Neural cell (in vitro differentiated cells): ENCODE results near the gene NR2F1-AS1. TPM values are rescaled to one million over a fixed set of nuclear protein-coding genes. Genes with fewer than 3 reads are reported as not detected.

Experiments
- H2AFZ ChIP-seq: fragments of 200-600, 300-800 bp; sonication (generic), shearing (Covaris generic); 2 replicates; pipeline ENCODE4 v1.6.0; 2014; ENCODE audit warnings: low read depth, mild to moderate bottlenecking, antibody characterized with exemption, low read length, moderate library complexity
- H3F3A ChIP-seq: fragments of 200-600 bp; shearing (Covaris generic); 2 replicates; pipeline ENCODE4 v1.6.1; 2016; ENCODE audit warnings: mild to moderate bottlenecking, moderate library complexity, mixed read lengths, antibody characterized with exemption, low read length; ENCODE audit not compliant: insufficient read depth, poor library complexity, severe bottlenecking
- H3K27ac ChIP-seq: fragments of 200-600, 300-800 bp; sonication (generic), shearing (Covaris generic); 2 replicates; pipeline ENCODE4 v1.5.1; 2014; ENCODE audit warnings: mild to moderate bottlenecking, low read length, moderate library complexity
- H3K27me3 ChIP-seq: fragments of 300-800, 200-600 bp; sonication (generic), shearing (Covaris generic); 2 replicates; pipeline ENCODE4 v1.6.0; 2014; ENCODE audit warnings: mild to moderate bottlenecking, low read depth, low read length, moderate library complexity; ENCODE audit not compliant: insufficient read depth
- H3K36me3 ChIP-seq: fragments of 300-800, 200-600 bp; sonication (generic), shearing (Covaris generic); 2 replicates; pipeline ENCODE4 v1.5.1; 2014; ENCODE audit warnings: mild to moderate bottlenecking, antibody characterized with exemption, low read length, moderate library complexity; ENCODE audit not compliant: insufficient read depth
- H3K4me2 ChIP-seq: fragments of 300-800, 200-600 bp; sonication (generic), shearing (Covaris generic); 2 replicates; pipeline ENCODE4 v1.6.0; 2014; ENCODE audit warnings: mild to moderate bottlenecking, low read length
- H3K4me3 ChIP-seq: fragments of 300-800, 200-600 bp; sonication (generic), shearing (Covaris generic); 2 replicates; pipeline ENCODE4 v1.5.1; 2014; ENCODE audit warnings: mild to moderate bottlenecking, low read length, moderate library complexity
- H3K79me2 ChIP-seq: fragments of 200-600 bp; shearing (Covaris generic); replicated peaks from 2 replicates; pipeline ENCODE4 v1.6.0; 2014; ENCODE audit warnings: mild to moderate bottlenecking, low read length, moderate library complexity; ENCODE audit not compliant: insufficient read depth
- H3K9ac ChIP-seq: fragments of 300-800, 200-600 bp; sonication (generic), shearing (Covaris generic); 2 replicates; pipeline ENCODE4 v1.6.1; 2016; ENCODE audit warnings: mild to moderate bottlenecking, low read length, mixed read lengths
- H3K9me2 ChIP-seq: fragments of 200-600 bp; shearing (Covaris generic); 2 replicates; pipeline ENCODE4 v1.6.1; 2016; ENCODE audit warnings: mild to moderate bottlenecking, low read length, mixed read lengths; ENCODE audit not compliant: insufficient read depth
- H3K9me3 ChIP-seq: fragments of 200-600, 300-800 bp; sonication (generic), shearing (Covaris generic); 2 replicates; pipeline ENCODE4 v1.6.1; 2016; ENCODE audit warnings: mild to moderate bottlenecking, mixed run types, low read length, moderate library complexity, mixed read lengths
- H4K20me1 ChIP-seq: fragments of 200-600 bp; shearing (Covaris generic); 2 replicates; pipeline ENCODE4 v1.6.1; 2016; ENCODE audit warnings: mild to moderate bottlenecking, mixed run types; ENCODE audit not compliant: insufficient read depth
- CTCF ChIP-seq: fragments of 450-650 bp; IDR thresholded peaks from 2 replicates; pipeline ENCODE4 v1.5.1; 2014; ENCODE audit warnings: antibody characterized with exemption, mild to moderate bottlenecking, moderate library complexity; ENCODE audit not compliant: poor library complexity, severe bottlenecking
- EP300 ChIP-seq: fragments of 450-650 bp; conservative IDR thresholded peaks from 2 replicates; pipeline ENCODE4 v1.6.1; 2014; ENCODE audit warnings: antibody characterized with exemption, mild to moderate bottlenecking, moderate library complexity; ENCODE audit not compliant: poor library complexity, severe bottlenecking
- EZH2 ChIP-seq: fragments of 200-600, 300-800 bp; shearing (Covaris generic), sonication (generic); IDR thresholded peaks from 2 replicates; pipeline ENCODE4 v1.6.1; 2014; ENCODE audit warnings: antibody characterized with exemption, low read length, borderline replicate concordance, mild to moderate bottlenecking; ENCODE audit not compliant: insufficient read depth, poor library complexity, severe bottlenecking
- MXI1 ChIP-seq: fragments of 450-650 bp; conservative IDR thresholded peaks from 2 replicates; pipeline ENCODE4 v1.6.1; 2014; ENCODE audit warnings: antibody characterized with exemption, mild to moderate bottlenecking; ENCODE audit not compliant: poor library complexity, severe bottlenecking
- POLR2AphosphoS5 ChIP-seq: IDR thresholded peaks from 2 replicates; pipeline ENCODE4 v1.6.1; 2012
- RAD21 ChIP-seq: fragments of 450-650 bp; conservative IDR thresholded peaks from 2 replicates; pipeline ENCODE4 v1.6.1; 2014; ENCODE audit warnings: antibody characterized with exemption, mild to moderate bottlenecking, moderate library complexity
- REST ChIP-seq: IDR thresholded peaks from 2 replicates; pipeline ENCODE4 v1.6.1; 2012; ENCODE audit warnings: borderline replicate concordance
- SMC3 ChIP-seq: fragments of 450-650 bp; conservative IDR thresholded peaks from 2 replicates; pipeline ENCODE4 v1.6.1; 2014; ENCODE audit warnings: antibody characterized with exemption, mild to moderate bottlenecking, moderate library complexity; ENCODE audit not compliant: poor library complexity
- TAF1 ChIP-seq: IDR thresholded peaks from 2 replicates; pipeline ENCODE4 v1.6.1; 2012; ENCODE audit warnings: low read depth
- polyA plus RNA-seq: library from polyadenylated mRNA; depleted of rRNA; stranded (reverse); fragments of >200 nt; gene quantifications from 2 replicates; pipeline ENCODE4 v1.2.3, GENCODE V29; 2014

NR2F1-AS1 gene
- polyA plus RNA-seq, 1 donor from 2014 or later = 0.24 TPM

GRCh38 chr5:93425096-93425495 lies 155.9 kb downstream of the NR2F1-AS1 start:
- no peaks in the 10 kb centered on the region for H3K9me2 ChIP-seq
- H4K20me1 ChIP-seq = no peaks in the 10 kb centered on the region
- H3K9ac ChIP-seq = no peak overlapping the region
- H3K9me3 ChIP-seq = no peaks in the 10 kb centered on the region
- no peak for TF ChIP-seq REST
- no peak for TF ChIP-seq TAF1
- TF ChIP-seq SMC3 = no peak
- TF ChIP-seq EP300 = no peak
- no peak for TF ChIP-seq POLR2AphosphoS5
- TF ChIP-seq MXI1 = no peak
- no peak for TF ChIP-seq EZH2
- TF ChIP-seq RAD21 = no peak
- TF ChIP-seq CTCF = no peak
- H2AFZ ChIP-seq = no peak overlapping the region
- no peak overlapping the region for H3K4me3 ChIP-seq
- H3K79me2 ChIP-seq = no peaks in the 10 kb centered on the region
- H3K27ac ChIP-seq = no peak overlapping the region
- no peaks in the 10 kb centered on the region for H3K36me3 ChIP-seq
- H3K27me3 ChIP-seq = peaks cover 3% of the 10 kb centered on the region
- no peak overlapping the region for H3K4me2 ChIP-seq
- H3F3A ChIP-seq = no peaks in the 10 kb centered on the region

GRCh38 chr5:93423300-93423699 lies 157.7 kb downstream of the NR2F1-AS1 start:
- H3K4me2 ChIP-seq = no peak overlapping the region
- H3K36me3 ChIP-seq = no peaks in the 10 kb centered on the region
- H3K4me3 ChIP-seq = no peak overlapping the region
- no peaks in the 10 kb centered on the region for H3K79me2 ChIP-seq
- H3K27ac ChIP-seq = no peak overlapping the region
- no peaks in the 10 kb centered on the region for H3K9me3 ChIP-seq
- no peak overlapping the region for H2AFZ ChIP-seq
- no peaks in the 10 kb centered on the region for H3K9me2 ChIP-seq
- TF ChIP-seq MXI1 (no peak), CTCF (no peak), RAD21 (no peak), SMC3 (no peak), REST (no peak), POLR2AphosphoS5 (no peak), EZH2 (no peak), EP300 (no peak), TAF1 (no peak)
- H3K9ac ChIP-seq = no peak overlapping the region
- peaks cover 3% of the 10 kb centered on the region for H3K27me3 ChIP-seq
- H4K20me1 ChIP-seq = no peaks in the 10 kb centered on the region
- H3F3A ChIP-seq = no peaks in the 10 kb centered on the region
